Lung (tissue), 12 donors: ENCODE data around the gene POU5F1. TPM values are rescaled to one million over a fixed set of nuclear protein-coding genes. Genes with fewer than 3 reads are reported as not detected.

Experiments used
- ATAC-seq: fragments of 200-7000 bp; cut with Tn5 transposase; one replicate; pipeline ENCODE4 v1.9.1; 2020; ENCODE audit warnings: moderate number of reproducible peaks; ENCODE audit not compliant: insufficient read depth, low FRiP score
- DNase-seq, 3 donors: peaks; one replicate each; pipeline ENCODE4 v3.0.0-alpha.2; 2013 to 2017
- H3K27ac ChIP-seq, 2 donors: one replicate each; pipeline ENCODE4 v1.5.1; 2013; ENCODE audit warnings: mild to moderate bottlenecking in 2 of 2, moderate library complexity in 2 of 2, control low read depth in 1 of 2, inconsistent platforms in 1 of 2, low read depth in 1 of 2, low read length in 1 of 2
- H3K27me3 ChIP-seq, 3 donors: one replicate each; pipeline ENCODE4 v1.5.1; 2013; ENCODE audit warnings: low read length in 2 of 3; ENCODE audit not compliant: control insufficient read depth in 3 of 3, insufficient read depth in 3 of 3
- H3K36me3 ChIP-seq, 4 donors: one replicate each; pipeline ENCODE4 v1.5.1; 2013; ENCODE audit warnings: low read length in 4 of 4, mild to moderate bottlenecking in 1 of 4, moderate library complexity in 1 of 4; ENCODE audit not compliant: control insufficient read depth in 4 of 4, insufficient read depth in 4 of 4
- H3K4me1 ChIP-seq, 5 donors: one replicate each; pipeline ENCODE4 v1.5.1; 2013; ENCODE audit warnings: low read length in 5 of 5, mild to moderate bottlenecking in 2 of 5, moderate library complexity in 1 of 5; ENCODE audit not compliant: control insufficient read depth in 5 of 5, insufficient read depth in 5 of 5
- H3K4me3 ChIP-seq: one replicate; pipeline ENCODE4 v1.5.1; 2013; ENCODE audit warnings: mild to moderate bottlenecking, control low read depth, moderate library complexity
- H3K9ac ChIP-seq, 2 donors: one replicate each; pipeline ENCODE4 v1.5.1; 2013; ENCODE audit warnings: low read length in 2 of 2, control low read depth in 1 of 2; ENCODE audit not compliant: insufficient read depth in 1 of 2
- H3K9me3 ChIP-seq, 4 donors: one replicate each; pipeline ENCODE4 v1.5.1; 2013; ENCODE audit warnings: low read length in 3 of 4, mild to moderate bottlenecking in 1 of 4, moderate library complexity in 1 of 4; ENCODE audit not compliant: control insufficient read depth in 4 of 4, insufficient read depth in 3 of 4
- CTCF ChIP-seq: IDR thresholded peaks from 2 replicates; pipeline ENCODE4 v1.5.1; 2012; ENCODE audit warnings: mild to moderate bottlenecking; ENCODE audit errors: control extremely low read depth, extremely low read depth
- WGBS, 2 donors: extraction: QIAGEN DNeasy Blood & Tissue Kit; methylation state at CpG; one replicate each; pipeline ENCODE4 v1.1.7; 2013; 5-methylcytosine and 5-hydroxymethylcytosine counted together
- polyA plus RNA-seq, 2 donors: library from polyadenylated mRNA; stranded (reverse); fragments of 200-250 nt; gene quantifications; one replicate each; pipeline ENCODE4 v1.2.1, GENCODE V29; 2013
- total RNA-seq, 2 donors: library from RNA; depleted of rRNA in 1 of 2; stranded (reverse); fragments of >200 nt in 1 of 2; gene quantifications; one replicate each; pipeline ENCODE4 v1.2.1, GENCODE V29; 2014 to 2021
- donor health status: control.
- donor health status: control.
- donor health status: Bipolar disorder and iron deficiency.
- donor health status: healthy.
- donor health status: DM: yes; HTN: yes; CAD: no.

The POU5F1 gene
- total and polyA plus RNA-seq, 4 donors, result 1.5 to 19.5 (median 2.4) TPM

- DNase-seq (peak in 2 of 3 donors; percentile 75), ATAC-seq (peak; percentile 94)
- 65 to 75% methylated on average over 26 of the region's 26 CpGs for WGBS, 2 donors
- H3K9me3 ChIP-seq, result no peaks in the 10 kb centered on the region
- H3K36me3 ChIP-seq, result no peaks in the 10 kb centered on the region
- H3K27ac ChIP-seq, result peak overlapping the region in 1 of 2 donors; percentile 37
- no peak for TF ChIP-seq CTCF
- H3K4me1 ChIP-seq, result peaks cover 0 to 10% (median 4%) of the 10 kb centered on the region in 5 donors
- peak overlapping the region in 1 of 2 donors; percentile 32 for H3K9ac ChIP-seq
- H3K27me3 ChIP-seq, result no peaks in the 10 kb centered on the region
- H3K4me3 ChIP-seq, result no peak overlapping the region
These were observed 10.0 kb upstream of the POU5F1 start for GRCh38 chr6:31180500-31180899.

GRCh38 chr6:31179896-31180295 is 9.4 kb upstream of the POU5F1 start:
- H3K36me3 ChIP-seq, result no peaks in the 10 kb centered on the region
- no peaks in the 10 kb centered on the region for H3K27me3 ChIP-seq
- H3K4me1 ChIP-seq, result peaks cover 0 to 10% (median 4%) of the 10 kb centered on the region in 5 donors
- peak overlapping the region in 1 of 2 donors; percentile 37 for H3K27ac ChIP-seq
- no peaks in the 10 kb centered on the region for H3K9me3 ChIP-seq
- no peak overlapping the region for H3K4me3 ChIP-seq
- DNase-seq (no peak), ATAC-seq (no peak)
- no peak overlapping the region for H3K9ac ChIP-seq
- WGBS, 2 donors, result 95% methylated on average over 8 of the region's 8 CpGs
- no peak for TF ChIP-seq CTCF

GRCh38 chr6:31179042-31179386 is 8.5 kb upstream of the POU5F1 start:
- peaks cover 0 to 10% (median 4%) of the 10 kb centered on the region in 5 donors for H3K4me1 ChIP-seq
- no peak overlapping the region for H3K27ac ChIP-seq
- no peak overlapping the region for H3K9ac ChIP-seq
- no peaks in the 10 kb centered on the region for H3K9me3 ChIP-seq
- ATAC-seq (no peak), DNase-seq (no peak)
- 63 to 84% methylated on average over 4 of the region's 4 CpGs for WGBS, 2 donors
- TF ChIP-seq CTCF, result no peak
- no peaks in the 10 kb centered on the region for H3K36me3 ChIP-seq
- no peaks in the 10 kb centered on the region for H3K27me3 ChIP-seq
- no peak overlapping the region for H3K4me3 ChIP-seq
